Urinary bladder (tissue), 4 donors: ENCODE results near the gene CTSL. TPM values are rescaled to one million over a fixed set of nuclear protein-coding genes. Genes with fewer than 3 reads are reported as not detected.

ENCODE experiments used
- DNase-seq: peaks from one replicate; pipeline ENCODE4 v3.0.0-alpha.2; 2015; ENCODE audit errors: extremely low spot score
- H3K27ac ChIP-seq: one replicate; pipeline ENCODE4 v1.5.1; 2013; ENCODE audit warnings: low read depth, mild to moderate bottlenecking, moderate library complexity
- H3K36me3 ChIP-seq: one replicate; pipeline ENCODE4 v1.6.1; 2013; ENCODE audit warnings: mild to moderate bottlenecking, moderate library complexity; ENCODE audit not compliant: insufficient read depth
- H3K4me1 ChIP-seq: one replicate; pipeline ENCODE4 v1.6.1; 2013; ENCODE audit warnings: mild to moderate bottlenecking, moderate library complexity; ENCODE audit not compliant: insufficient read depth
- H3K4me3 ChIP-seq: one replicate; pipeline ENCODE4 v1.5.1; 2013; ENCODE audit warnings: low read depth, low read length
- WGBS: extraction: QIAGEN DNeasy Blood & Tissue Kit; methylation state at CpG from one replicate; pipeline ENCODE4 v1.1.7; 2013; 5-methylcytosine and 5-hydroxymethylcytosine counted together
- polyA plus RNA-seq: library from polyadenylated mRNA; stranded (reverse); fragments of 200-250 nt; gene quantifications from one replicate; pipeline ENCODE4 v1.2.3, GENCODE V29; 2013
- total RNA-seq: library from RNA; depleted of rRNA; stranded (reverse); fragments of >200 nt; gene quantifications from one replicate; pipeline ENCODE4 v1.2.3, GENCODE V29; 2014
- donor health status: healthy with polysubstance abuse.
- donor health status: healthy.

The CTSL gene
- total RNA-seq (85.7 TPM), polyA plus RNA-seq (360 TPM)

- no peaks in the 10 kb centered on the region for H3K4me1 ChIP-seq
- WGBS: under 1% methylated on average over 67 of the region's 67 CpGs
- DNase-seq: no peak
Measured at GRCh38 chr9:87725900-87726709, at the start of gene CTSL. Gene CTSL, plus strand, starts transcription at chr9:87726119. Its CDS starts 1,485 bp downstream, at chr9:87727604.

GRCh38 chr9:87676976-87677775, 48.7 kb upstream of the CTSL start:
- no peaks in the 10 kb centered on the region for H3K4me1 ChIP-seq
- H3K27ac ChIP-seq: no peak overlapping the region
- H3K36me3 ChIP-seq: no peaks in the 10 kb centered on the region
- H3K4me3 ChIP-seq: no peak overlapping the region
- 69% methylated on average over 14 of the region's 14 CpGs for WGBS
- DNase-seq: no peak

More at GRCh38 chr9:87725900-87726709, at the start of gene CTSL:
- H3K4me3 ChIP-seq: peak within 1 kb of the TSS; percentile 60
- H3K36me3 ChIP-seq: no peaks in the 10 kb centered on the region
- peak within 1 kb of the TSS; percentile 95 for H3K27ac ChIP-seq

GRCh38 chr9:87677776-87678587, 47.9 kb upstream of the CTSL start:
- H3K4me3 ChIP-seq: no peak overlapping the region
- no peaks in the 10 kb centered on the region for H3K36me3 ChIP-seq
- H3K4me1 ChIP-seq: no peaks in the 10 kb centered on the region
- DNase-seq: no peak
- WGBS: 90% methylated on average over 17 of the region's 17 CpGs
- no peak overlapping the region for H3K27ac ChIP-seq

- Histone ChIP-seq H3K27ac (no peak overlapping the region), H3K4me3 (no peak overlapping the region), H3K4me1 (no peaks in the 10 kb centered on the region), H3K36me3 (no peaks in the 10 kb centered on the region)
- whole genome bisulfite sequencing: 75% methylated on average over 9 of the region's 9 CpGs
- peak; percentile 43 for DNase-seq
Measured at GRCh38 chr9:87678650-87679355, 47.1 kb upstream of the CTSL start.

- Histone ChIP-seq H3K4me1 (no peaks in the 10 kb centered on the region), H3K4me3 (no peak overlapping the region), H3K36me3 (no peaks in the 10 kb centered on the region), H3K27ac (no peak overlapping the region)
- 92% methylated on average over 11 of the region's 11 CpGs for WGBS
- no peak for DNase-seq
Measured at GRCh38 chr9:87681271-87682061, 44.5 kb upstream of the CTSL start.

GRCh38 chr9:87682085-87682484, 43.8 kb upstream of the CTSL start:
- no peak for DNase-seq
- 56% methylated on average over 4 of the region's 4 CpGs for whole genome bisulfite sequencing
- no peaks in the 10 kb centered on the region for H3K4me1 ChIP-seq
- no peak overlapping the region for H3K4me3 ChIP-seq
- H3K36me3 ChIP-seq: no peaks in the 10 kb centered on the region
- H3K27ac ChIP-seq: no peak overlapping the region

- no peak overlapping the region for H3K27ac ChIP-seq
- H3K36me3 ChIP-seq: no peaks in the 10 kb centered on the region
- H3K4me1 ChIP-seq: no peaks in the 10 kb centered on the region
- no peak overlapping the region for H3K4me3 ChIP-seq
- WGBS: 92% methylated on average over 4 of the region's 4 CpGs
- DNase-seq: no peak
Measured at GRCh38 chr9:87682618-87683017, 43.3 kb upstream of the CTSL start.

- Histone ChIP-seq H3K27ac (no peak overlapping the region), H3K4me3 (no peak overlapping the region), H3K36me3 (no peaks in the 10 kb centered on the region), H3K4me1 (no peaks in the 10 kb centered on the region)
- DNase-seq: no peak
- 80% methylated on average over 24 of the region's 24 CpGs for WGBS
Measured at GRCh38 chr9:87683751-87684626, 41.9 kb upstream of the CTSL start.

GRCh38 chr9:87684627-87685219, 41.2 kb upstream of the CTSL start:
- H3K27ac ChIP-seq: no peak overlapping the region
- no peak for DNase-seq
- no peak overlapping the region for H3K4me3 ChIP-seq
- H3K4me1 ChIP-seq: no peaks in the 10 kb centered on the region
- WGBS: 31% methylated on average over 11 of the region's 11 CpGs
- no peaks in the 10 kb centered on the region for H3K36me3 ChIP-seq

GRCh38 chr9:87685441-87685840, 40.5 kb upstream of the CTSL start:
- Histone ChIP-seq H3K4me1 (no peaks in the 10 kb centered on the region), H3K4me3 (no peak overlapping the region), H3K27ac (no peak overlapping the region), H3K36me3 (no peaks in the 10 kb centered on the region)
- DNase-seq: no peak
- WGBS: 71% methylated on average over 4 of the region's 4 CpGs

- H3K27ac ChIP-seq: no peak overlapping the region
- DNase-seq: no peak
Measured at GRCh38 chr9:87685871-87686519, 39.9 kb upstream of the CTSL start.

More at GRCh38 chr9:87685871-87686519, 39.9 kb upstream of the CTSL start:
- Histone ChIP-seq H3K4me1 (no peaks in the 10 kb centered on the region), H3K4me3 (no peak overlapping the region), H3K36me3 (no peaks in the 10 kb centered on the region)
- WGBS: 72% methylated on average over 14 of the region's 14 CpGs
